Parathyroid adenoma (tissue), 2 donors: ENCODE data around the gene ZAR1.
"Not testable (repeated sequence)": the region's sequence is repeated elsewhere in the genome, so short reads cannot be mapped to it uniquely, and the experiment has no call there.

ENCODE experiments used
- H2AFZ ChIP-seq: fragments of 300-600 bp; sonication (generic); one replicate; pipeline ENCODE4 v1.7.0; 2017; ENCODE audit warnings: antibody characterized with exemption, mild to moderate bottlenecking
- H3K27ac ChIP-seq: fragments of 300-600 bp; sonication (generic); one replicate; pipeline ENCODE4 v1.7.0; 2017
- H3K27me3 ChIP-seq: fragments of 300-600 bp; sonication (generic); one replicate; pipeline ENCODE4 v1.7.0; 2017; ENCODE audit warnings: low read length; ENCODE audit not compliant: control insufficient read depth, insufficient read depth
- H3K36me3 ChIP-seq: fragments of 300-600 bp; sonication (generic); one replicate; pipeline ENCODE4 v1.7.0; 2017; ENCODE audit warnings: low read length; ENCODE audit not compliant: control insufficient read depth, insufficient read depth
- H3K4me1 ChIP-seq: fragments of 300-600 bp; sonication (generic); one replicate; pipeline ENCODE4 v1.7.0; 2017; ENCODE audit warnings: control low read depth
- H3K4me2 ChIP-seq: fragments of 300-600 bp; sonication (generic); one replicate; pipeline ENCODE4 v1.7.0; 2017; ENCODE audit warnings: low read length
- H3K4me3 ChIP-seq: fragments of 300-600 bp; sonication (generic); one replicate; pipeline ENCODE4 v1.7.0; 2017; ENCODE audit warnings: low read depth, low read length
- H3K79me2 ChIP-seq: fragments of 300-600 bp; sonication (generic); one replicate; pipeline ENCODE4 v1.7.0; 2017; ENCODE audit warnings: control low read depth
- H3K9ac ChIP-seq: fragments of 300-600 bp; sonication (generic); one replicate; pipeline ENCODE4 v1.7.0; 2017; ENCODE audit warnings: mild to moderate bottlenecking
- H3K9me3 ChIP-seq: fragments of 300-600 bp; sonication (generic); one replicate; pipeline ENCODE4 v1.7.0; 2017; ENCODE audit warnings: low read length; ENCODE audit not compliant: control insufficient read depth
- CTCF ChIP-seq: fragments of 300-600 bp; sonication (generic); IDR thresholded peaks from one replicate; pipeline ENCODE4 v1.7.0; 2017; ENCODE audit warnings: antibody characterized with exemption, mild to moderate bottlenecking
- donor health status: primary hyperparathyroidism.

Gene ZAR1

DNA sequence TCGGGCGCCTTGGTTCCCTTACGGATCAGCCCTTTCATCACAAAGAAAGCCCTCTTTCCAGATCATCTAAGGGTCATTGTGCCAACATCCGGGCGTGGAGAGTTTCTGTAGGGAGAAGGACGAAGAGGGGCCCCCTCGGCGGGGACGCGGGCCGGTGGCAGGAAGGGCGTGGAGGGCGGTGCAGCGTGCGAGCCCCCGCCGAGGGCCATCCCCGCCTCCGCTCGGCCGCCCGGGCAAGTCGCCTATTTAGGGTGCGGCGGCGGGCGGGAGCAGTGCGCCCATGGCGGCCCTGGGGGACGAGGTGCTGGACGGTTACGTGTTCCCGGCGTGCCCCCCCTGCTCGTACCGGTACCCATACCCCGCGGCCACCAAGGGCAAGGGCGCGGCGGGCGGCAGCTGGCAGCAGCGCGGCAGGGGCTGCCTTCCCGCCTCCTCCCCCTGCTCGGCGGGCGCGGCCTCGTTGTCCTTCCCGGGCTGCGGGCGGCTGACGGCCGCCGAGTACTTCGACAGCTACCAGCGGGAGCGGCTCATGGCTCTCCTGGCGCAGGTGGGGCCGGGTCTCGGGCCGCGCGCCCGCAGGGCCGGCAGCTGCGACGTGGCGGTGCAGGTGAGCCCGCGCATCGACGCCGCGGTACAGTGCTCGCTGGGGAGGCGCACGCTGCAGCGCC lies at the start of gene ZAR1:
ZAR1 (plus strand) TSS at position 241 of the 668 bp plus-strand sequence; CDS start at position 281, 40 bp downstream.
- H3K9me3 ChIP-seq = no peaks in the 10 kb centered on the region
- H3K4me3 ChIP-seq = peak within 1 kb of the TSS; percentile 12
- H3K36me3 ChIP-seq = no peaks in the 10 kb centered on the region
- no peaks in the 10 kb centered on the region for H3K79me2 ChIP-seq
- H3K27me3 ChIP-seq = no peaks in the 10 kb centered on the region
- H3K4me1 ChIP-seq = no peaks in the 10 kb centered on the region
- no peak for TF ChIP-seq CTCF
- peak within 1 kb of the TSS; percentile 29 for H3K4me2 ChIP-seq
- peak within 1 kb of the TSS; percentile 58 for H2AFZ ChIP-seq
- H3K9ac ChIP-seq = no peak within 1 kb of the TSS
- no peak within 1 kb of the TSS for H3K27ac ChIP-seq

DNA sequence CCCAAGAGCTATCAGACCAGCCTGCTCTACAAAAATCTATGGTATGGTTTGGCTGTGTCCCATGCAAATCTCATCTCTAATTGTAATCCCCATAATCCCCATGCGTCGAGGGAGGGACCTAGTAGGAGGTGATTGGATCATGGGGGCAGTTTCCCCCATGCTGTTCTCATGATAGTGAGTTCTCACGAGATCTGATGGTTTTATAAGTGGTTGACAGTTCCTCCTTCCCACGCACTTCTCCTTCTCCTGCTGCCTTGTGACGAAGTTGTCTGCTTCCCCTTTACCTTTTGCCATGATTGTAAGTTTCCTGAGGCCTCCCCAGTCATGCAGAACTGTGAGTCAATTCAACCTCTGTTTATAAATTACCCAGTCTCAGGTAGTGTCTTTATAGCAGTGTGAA lies 49.1 kb upstream of the ZAR1 start:
- not testable (repeated sequence) for H3K9ac ChIP-seq, H3K4me2 ChIP-seq, H3K36me3 ChIP-seq, H3K79me2 ChIP-seq, H3K4me1 ChIP-seq, H3K4me3 ChIP-seq, H3K27ac ChIP-seq, H3K27me3 ChIP-seq, H3K9me3 ChIP-seq, H2AFZ ChIP-seq

GRCh38 chr4:48445704-48446103 lies 44.3 kb upstream of the ZAR1 start:
- H3K27me3 ChIP-seq = no peaks in the 10 kb centered on the region
- H3K9me3 ChIP-seq = no peaks in the 10 kb centered on the region
- peak; percentile 21 for TF ChIP-seq CTCF
- no peak overlapping the region for H3K9ac ChIP-seq
- no peak overlapping the region for H3K27ac ChIP-seq
- H2AFZ ChIP-seq = no peak overlapping the region
- H3K4me2 ChIP-seq = no peak overlapping the region
- H3K79me2 ChIP-seq = no peaks in the 10 kb centered on the region
- no peaks in the 10 kb centered on the region for H3K36me3 ChIP-seq
- no peak overlapping the region for H3K4me3 ChIP-seq
- no peaks in the 10 kb centered on the region for H3K4me1 ChIP-seq

GRCh38 chr4:48446642-48447041 lies 43.4 kb upstream of the ZAR1 start:
- no peak for TF ChIP-seq CTCF

GRCh38 chr4:48449151-48449550 lies 40.9 kb upstream of the ZAR1 start:
- no peak overlapping the region for H3K4me2 ChIP-seq
- H3K4me3 ChIP-seq = no peak overlapping the region
- H3K9me3 ChIP-seq = no peaks in the 10 kb centered on the region
- H2AFZ ChIP-seq = no peak overlapping the region
- no peak overlapping the region for H3K9ac ChIP-seq
- no peak for TF ChIP-seq CTCF
- H3K79me2 ChIP-seq = no peaks in the 10 kb centered on the region
- no peak overlapping the region for H3K27ac ChIP-seq
- no peaks in the 10 kb centered on the region for H3K27me3 ChIP-seq
- no peaks in the 10 kb centered on the region for H3K36me3 ChIP-seq
- no peaks in the 10 kb centered on the region for H3K4me1 ChIP-seq

More at GRCh38 chr4:48446642-48447041, 43.4 kb upstream of the ZAR1 start:
- H3K36me3 ChIP-seq = no peaks in the 10 kb centered on the region
- H3K9me3 ChIP-seq = no peaks in the 10 kb centered on the region
- no peaks in the 10 kb centered on the region for H3K4me1 ChIP-seq
- H3K79me2 ChIP-seq = no peaks in the 10 kb centered on the region
- no peak overlapping the region for H3K4me3 ChIP-seq
- no peak overlapping the region for H3K27ac ChIP-seq
- H3K9ac ChIP-seq = no peak overlapping the region
- H2AFZ ChIP-seq = no peak overlapping the region
- H3K27me3 ChIP-seq = no peaks in the 10 kb centered on the region
- no peak overlapping the region for H3K4me2 ChIP-seq
